NCI-H82 (cell line): ENCODE measurements around the gene MRPL18.
"Not testable (repeated sequence)": the region's sequence is repeated elsewhere in the genome, so short reads cannot be mapped to it uniquely, and the experiment has no call there.

Experiments
- DNase-seq: peaks from one replicate; lab custom pipeline; 2025; lab: John Stamatoyannopoulos, UW

Gene MRPL18

DNA sequence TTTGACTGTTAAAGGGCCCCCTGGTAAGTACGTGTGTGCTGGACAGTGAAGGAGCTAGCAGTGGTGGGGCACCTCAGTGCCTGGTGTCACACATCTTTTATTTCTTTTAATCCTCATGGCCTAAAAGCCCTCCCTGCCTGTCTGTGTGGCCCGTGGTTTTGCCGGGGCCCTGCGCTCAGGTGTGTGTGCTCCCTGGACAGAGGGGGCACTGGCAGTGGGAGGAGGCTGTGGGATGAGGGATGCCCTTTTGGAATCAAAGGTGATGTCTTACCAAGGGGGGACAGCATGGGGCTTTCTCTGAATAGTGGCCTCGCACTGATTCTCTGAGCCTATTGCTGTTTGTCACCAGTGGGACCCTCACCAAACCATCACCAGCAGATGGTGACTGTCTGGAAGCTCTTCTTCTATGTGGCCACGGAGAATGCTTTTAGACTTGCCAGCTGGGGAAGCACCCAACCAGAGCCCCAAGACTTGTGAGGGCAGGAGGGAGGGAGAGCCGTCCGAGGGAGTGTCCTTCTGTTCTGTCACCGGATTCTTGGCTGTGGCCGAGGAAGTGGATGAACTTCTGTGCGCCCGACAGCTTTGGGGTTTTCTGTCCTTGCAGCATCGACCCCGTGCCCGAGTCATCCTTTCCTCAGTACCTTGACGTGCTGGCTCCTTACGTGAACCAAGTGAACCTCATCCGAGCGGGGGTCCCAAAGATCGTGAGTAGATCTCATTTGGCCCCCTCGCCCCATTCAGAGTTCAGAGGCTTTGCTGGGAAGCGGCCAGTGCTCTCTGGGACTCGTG lies 27.9 kb downstream of the MRPL18 start:
- no peak for DNase-seq

DNA sequence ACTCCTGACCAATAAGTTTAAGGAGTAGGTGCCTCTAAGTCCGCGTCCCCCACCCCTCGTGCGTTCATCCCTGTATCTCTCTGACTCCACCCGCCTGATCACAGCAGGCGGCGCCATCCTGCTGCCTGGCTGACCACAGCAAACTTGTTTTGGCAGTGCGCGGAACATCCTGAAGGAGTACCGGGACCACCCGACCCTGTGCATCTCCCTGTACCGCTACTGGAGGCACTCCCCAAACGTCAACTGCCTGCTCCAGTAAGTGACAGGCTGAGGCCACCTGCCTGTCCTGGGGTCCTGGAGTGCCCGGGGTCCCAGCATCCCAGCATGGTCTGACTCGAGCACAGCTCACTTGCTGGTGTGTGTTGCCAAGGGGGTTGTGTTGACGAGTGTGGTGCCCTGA lies 28.8 kb downstream of the MRPL18 start:
- DNase-seq, result no peak

DNA sequence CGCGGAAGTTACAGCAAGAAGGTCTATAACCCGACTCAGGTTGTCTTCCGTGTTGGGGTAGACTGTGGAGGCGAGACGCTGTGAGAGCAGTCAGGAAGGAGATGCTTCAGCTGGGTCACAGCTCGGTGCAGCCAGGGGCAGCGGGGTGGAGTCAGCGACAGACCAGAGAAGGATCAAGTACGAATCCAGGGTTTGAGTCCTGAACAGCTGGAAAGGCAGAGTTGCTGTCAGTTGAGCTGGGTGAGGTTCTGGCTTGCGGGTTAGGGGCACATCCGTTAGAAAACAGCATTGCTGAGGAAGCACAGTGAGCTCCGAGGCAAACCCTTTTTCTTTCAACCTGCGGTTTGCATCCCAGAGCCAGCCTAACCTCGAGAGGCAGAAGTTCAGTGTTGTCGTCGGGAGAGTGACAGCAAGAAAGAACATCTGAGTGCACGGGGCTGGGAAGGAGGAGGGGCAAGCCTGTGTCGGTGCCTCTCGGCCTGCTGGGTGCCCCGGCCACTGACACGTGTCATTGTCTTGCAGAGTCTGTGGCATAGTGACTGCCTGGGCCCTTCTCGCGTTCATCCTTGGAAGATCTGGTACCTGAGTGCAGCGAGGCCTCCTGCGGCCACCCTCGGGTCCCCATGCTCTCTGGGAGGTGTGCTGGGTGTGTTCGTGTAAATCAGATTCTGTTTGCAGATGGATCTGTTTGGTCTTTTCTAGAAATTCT lies 29.8 kb downstream of the MRPL18 start:
- DNase-seq, result no peak

DNA sequence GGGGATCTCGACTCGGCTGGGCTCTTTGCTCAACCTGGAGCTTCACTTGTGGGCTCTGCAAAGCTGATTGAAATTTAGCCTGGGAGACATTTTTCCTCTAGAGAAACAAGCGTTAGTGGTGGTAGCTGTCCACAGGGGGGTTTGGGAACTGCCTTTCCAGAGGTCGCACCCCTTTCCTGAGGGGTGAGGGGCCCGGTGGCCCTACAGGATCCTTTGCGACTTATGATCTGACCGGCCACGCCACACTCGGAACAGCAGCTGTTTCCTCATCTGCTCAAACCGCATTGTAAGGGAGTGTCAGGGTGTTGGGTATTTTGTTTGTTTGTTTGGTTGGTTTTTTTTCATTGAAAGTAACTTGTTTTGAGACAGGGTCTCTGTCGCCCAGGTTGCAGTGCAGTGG lies 30.9 kb downstream of the MRPL18 start:
- DNase-seq, result no peak

DNA sequence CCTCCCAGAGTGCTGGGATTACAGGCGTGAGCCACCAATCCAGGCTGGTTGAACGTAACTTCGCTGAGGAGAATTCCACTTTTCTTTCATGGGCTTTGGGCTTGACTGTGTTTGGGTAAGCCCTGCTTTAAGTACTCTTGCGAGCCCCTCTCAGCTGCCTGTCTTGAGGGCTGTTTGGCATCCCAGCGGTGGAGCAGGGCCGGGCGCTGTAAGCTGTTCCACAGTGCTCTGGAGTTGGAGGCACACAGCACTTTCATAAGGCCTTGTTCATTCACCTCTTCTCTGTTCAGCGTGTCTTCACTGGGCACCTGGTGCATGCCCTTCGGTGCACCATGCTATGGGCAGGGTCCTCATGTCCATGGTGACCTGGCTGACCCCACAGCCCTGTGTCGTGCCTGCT lies 31.5 kb downstream of the MRPL18 start:
- no peak for DNase-seq

DNA sequence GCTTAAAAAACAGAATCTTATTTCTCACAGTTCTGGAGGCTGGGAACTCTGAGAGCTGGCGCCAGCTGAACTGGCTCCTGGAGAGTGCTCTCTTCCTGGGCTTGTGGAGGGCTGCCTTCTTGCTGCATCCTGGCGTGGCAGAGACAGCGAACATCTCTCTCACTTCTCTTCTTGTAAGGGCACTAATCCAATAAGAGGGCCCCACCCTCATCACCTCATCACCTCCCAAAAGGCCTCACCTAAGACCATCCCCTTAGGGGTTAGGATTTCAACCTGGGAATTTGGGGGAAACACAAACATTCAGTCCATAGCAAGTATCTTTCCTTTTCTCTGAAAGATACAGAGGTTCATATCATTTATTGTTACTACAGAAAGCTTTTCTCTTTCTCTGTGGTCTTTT lies 33.7 kb downstream of the MRPL18 start:
- no peak for DNase-seq

DNA sequence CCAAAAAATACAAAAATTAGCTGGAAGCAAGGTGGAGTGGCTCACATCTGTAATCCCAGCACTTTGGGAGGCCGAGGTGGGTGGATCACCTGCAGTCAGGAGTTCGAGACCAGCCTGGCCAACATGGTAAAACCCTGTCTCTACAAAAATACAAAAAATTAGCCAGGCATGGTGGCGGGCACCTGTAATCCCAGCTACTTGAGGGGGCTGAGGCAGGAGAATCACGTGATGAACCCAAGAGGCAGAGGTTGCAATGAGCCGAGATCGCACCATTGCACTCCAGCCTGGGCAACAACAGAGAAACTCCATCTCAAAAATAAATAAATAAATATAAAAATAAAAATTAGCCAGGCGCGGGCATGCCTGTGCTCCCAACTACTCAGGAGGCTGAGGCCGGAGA lies 34.4 kb downstream of the MRPL18 start:
- not testable (repeated sequence) for DNase-seq

DNA sequence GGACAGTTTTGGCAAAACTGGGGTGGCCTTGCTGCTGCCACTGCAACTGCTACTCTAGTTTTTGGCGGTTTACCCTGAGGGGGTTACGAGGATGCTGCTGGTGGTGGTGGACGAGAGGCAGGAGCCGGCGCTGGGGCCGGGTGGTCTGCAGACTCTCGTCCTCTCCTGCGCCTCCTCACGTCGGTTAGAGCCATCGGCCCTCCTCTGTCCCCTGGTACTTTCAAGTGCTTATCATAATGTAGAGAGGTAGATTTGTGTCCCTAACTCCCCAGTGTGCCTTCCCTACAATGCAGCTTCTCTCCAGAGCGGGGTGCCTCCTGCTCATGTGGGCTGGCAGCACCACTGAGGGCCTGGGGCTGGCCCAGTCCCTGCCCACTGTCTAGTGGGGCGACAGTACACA lies 35.7 kb downstream of the MRPL18 start:
- DNase-seq, result no peak

DNA sequence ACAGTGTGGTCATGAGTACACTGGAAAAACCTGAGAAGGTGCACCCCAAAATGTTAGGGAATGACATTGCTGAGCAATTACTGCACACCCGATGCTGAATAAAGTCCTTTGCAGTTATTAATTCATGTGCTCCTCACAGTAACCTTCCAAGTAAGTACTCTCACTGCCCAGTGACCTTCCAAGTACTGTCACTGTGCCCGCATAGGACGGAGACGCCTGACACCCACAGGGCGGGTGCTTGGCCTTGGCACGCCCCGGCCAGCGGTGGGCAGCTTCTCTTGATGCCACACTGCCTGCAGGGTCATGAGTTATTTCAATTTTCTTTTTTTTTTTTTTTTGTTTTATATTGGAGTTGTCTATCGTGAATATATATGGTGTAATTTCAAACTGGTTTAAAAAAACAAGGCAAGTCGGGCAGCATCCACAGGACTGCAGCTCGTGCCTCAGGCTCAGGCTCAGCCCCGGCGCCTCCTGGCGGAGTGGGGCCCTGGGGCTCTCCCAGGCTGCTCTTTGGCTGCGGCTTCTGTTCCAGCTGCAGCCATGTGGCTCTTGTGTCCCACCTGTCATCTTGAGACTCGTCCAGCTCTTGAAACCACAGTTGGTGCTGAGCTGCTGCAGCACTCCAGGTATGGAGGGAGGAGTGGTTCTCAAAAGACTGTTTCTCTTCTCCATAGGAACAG lies 36.8 kb downstream of the MRPL18 start:
- DNase-seq, result peak; percentile 18

DNA sequence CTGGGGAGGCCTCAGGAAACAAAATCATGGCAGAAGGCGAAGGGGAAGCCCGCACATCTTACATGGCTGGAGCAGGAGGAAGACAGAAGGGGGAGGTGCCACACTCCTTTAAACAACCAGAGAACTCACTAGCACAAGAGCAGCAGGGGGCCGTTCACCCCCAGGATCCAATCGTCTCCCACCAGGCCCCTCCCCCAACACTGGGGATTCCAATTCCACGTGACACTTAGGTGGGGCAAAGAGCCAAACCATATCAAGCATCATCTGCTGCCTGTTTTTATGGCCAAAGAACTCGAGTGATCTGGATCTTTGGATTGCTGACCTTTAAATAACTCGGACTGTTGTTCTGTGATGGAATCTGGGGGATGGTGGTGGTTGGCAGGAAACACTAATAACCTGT lies 37.8 kb downstream of the MRPL18 start:
- DNase-seq, result no peak

DNA sequence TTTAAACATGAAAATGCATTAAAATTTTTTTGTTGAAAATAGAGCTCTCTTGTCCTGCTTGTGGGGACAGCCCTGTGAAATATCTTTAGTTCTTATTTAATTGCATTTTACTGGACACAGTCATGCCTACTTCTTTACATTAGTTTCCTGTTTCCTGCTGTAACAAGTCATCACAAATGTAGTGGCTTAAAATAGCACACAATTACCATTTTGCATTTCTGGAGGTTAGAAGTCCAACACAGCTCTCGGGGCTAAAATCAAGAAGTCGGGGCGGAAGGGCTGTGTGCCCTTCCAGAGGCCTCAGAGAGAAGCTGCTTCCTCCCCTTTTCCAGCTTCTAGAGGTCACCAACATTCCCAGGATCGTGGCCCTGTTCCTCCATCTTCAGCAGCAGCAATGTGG lies 39.3 kb downstream of the MRPL18 start:
- DNase-seq, result no peak

DNA sequence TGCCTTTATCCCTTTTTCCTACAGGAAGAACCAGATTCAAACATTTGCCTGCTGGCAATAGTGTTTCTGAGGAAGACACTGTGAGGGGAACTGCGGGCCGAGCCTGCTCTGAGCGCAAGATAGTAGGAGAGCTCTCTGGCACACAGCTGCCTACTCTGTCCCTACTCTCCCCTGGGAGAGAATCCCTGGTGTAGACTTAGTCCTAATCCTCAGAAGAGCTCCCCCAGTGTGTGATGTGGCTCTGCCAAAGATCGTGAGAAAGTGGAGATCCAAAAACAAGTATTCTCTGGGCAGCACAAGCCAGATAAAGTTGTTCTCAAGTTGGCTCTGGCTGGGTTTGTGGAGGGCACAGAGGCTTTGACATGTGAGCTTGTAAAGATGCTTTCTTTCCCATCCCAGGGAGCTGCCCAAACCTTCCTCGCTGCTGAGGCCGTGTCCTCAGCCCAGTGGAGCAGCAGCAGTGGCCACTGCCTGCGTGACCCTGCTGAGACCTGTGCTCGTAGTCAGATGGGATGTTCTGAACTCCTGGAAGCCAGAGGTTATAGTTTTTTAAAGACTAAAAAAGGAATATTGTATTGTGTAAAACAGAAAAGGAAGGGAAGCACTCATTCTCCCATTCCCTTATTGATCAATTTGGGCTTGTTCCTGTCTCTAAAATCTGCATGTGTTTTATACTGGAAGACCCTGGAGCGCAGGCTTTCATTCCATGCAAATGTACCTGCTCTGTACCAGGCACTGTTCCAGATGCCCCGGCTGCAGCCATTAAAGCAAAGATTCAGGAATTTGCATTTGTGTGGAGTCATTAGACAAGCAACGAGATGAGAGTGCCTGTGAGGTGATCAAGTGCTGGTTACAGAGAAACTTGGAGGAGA lies 40.5 kb downstream of the MRPL18 start:
- DNase-seq, result peak; percentile 77

DNA sequence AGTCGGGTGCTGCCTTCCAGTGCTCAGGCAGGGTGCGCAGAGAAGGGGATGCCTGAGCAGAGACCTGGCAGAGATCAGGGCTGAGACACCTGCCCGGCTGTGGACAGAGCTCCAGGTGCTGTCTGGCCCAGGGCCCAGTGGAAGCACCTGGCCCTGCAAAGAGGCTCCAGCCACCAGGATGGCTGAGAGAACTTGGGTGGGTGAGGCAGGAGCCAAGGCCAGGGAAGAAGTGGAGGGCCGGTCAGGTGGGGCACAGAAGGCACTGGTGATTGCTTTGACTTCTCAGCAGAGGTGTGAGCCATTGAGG lies 41.1 kb downstream of the MRPL18 start:
- DNase-seq, result no peak

DNA sequence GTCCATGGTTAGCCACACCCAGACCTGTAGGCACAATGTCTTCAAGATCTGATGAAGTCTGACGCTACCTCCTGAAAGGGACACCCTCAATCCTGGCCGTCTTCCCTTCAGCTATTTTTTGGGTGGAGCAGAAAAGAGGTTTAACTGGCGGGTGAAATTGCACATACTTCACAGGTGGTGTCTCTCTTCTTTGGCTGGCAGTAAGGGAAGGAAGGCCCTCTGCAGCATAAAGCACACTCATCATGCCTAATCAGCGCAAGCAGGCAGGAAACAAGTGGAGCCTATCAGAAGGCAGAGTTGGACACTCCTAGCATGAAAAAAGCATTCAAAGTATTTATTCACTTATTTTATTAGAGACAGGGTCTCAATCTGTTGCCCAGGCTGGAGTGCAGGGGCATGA lies 42.7 kb downstream of the MRPL18 start:
- no peak for DNase-seq

DNA sequence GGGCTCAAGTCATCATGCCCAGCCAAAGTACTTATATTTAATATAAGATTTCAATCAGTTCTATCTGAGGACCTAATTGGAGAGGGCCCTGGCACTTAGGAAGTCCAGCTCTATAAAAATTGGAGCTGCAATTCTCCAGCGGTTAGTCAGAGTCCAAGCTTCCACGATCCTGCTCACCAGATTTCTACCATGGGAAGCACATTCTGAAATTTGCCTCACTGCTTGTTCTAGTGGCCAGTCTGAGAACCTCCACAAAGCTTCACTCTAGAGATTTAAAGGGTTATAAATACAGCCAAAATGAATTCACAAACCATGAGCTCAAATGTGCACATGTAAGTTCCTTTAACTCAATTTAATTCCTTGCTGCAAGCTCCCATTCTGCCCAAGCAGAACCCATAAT lies 43.3 kb downstream of the MRPL18 start:
- no peak for DNase-seq

DNA sequence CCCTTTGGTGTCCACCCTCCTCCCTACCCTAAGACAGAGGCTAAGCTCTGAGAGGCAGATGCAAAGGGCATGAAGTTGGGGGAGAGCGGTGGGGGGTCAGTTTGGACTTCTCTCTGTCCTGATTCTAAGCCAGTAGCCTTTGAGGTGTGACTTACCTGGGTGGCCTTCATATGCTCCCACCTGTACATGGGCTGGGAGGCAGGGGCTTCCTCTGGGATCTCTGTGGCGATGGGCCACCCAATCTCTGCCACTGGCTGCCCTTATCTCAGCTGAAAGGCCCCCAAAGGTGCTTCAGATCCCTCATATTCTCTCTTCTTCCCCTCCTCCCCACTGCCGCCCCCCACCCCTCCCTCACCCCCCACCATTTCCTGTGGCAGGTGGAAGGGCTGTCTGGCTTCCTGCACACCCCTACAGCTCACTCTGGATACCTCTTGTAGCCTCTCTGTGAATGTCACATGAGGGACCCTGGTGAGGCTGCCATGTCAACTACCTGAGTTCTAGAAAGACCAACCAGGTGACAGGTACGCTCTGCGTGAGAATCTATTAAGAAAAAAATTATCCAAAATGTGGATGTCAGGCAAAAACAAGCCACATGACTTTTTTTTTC lies 43.8 kb downstream of the MRPL18 start:
- DNase-seq, result no peak

DNA sequence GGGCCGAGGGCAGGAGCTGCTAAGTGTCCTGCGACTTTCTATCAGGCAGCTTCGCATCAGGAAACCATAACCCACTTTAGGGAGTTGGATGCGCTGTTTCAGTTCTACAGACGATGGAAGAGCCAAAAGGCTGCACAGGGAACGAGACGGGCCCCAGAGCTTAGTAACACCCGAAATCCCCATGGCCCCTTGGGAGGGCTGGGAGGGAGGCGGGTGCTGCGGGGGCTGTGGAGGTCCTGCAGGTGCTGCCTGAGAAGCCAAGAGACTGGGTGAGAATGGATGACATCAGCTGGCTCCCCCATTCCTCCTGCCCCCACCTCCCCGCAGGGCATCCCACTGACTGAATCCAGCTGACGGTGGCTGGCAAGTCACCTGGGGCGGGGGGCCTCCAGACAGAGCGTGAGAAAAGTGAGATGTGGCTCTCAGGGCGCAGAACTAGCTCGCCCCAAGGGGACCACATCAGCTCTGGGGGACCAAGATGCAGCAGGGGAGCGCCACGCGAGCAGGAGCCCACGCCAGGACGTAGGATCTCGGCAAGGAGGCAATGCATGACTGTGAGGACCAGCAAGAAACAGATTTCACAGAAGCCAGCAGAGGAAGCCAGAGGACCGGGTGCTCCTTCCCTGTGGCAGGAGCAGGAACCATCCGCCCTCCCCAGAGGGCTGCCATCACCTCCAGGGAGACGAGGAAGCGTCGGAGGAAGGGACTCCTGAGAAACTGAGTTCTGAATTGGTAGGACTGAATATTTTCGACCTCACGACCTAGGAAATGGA lies 46.6 kb downstream of the MRPL18 start:
- no peak for DNase-seq

DNA sequence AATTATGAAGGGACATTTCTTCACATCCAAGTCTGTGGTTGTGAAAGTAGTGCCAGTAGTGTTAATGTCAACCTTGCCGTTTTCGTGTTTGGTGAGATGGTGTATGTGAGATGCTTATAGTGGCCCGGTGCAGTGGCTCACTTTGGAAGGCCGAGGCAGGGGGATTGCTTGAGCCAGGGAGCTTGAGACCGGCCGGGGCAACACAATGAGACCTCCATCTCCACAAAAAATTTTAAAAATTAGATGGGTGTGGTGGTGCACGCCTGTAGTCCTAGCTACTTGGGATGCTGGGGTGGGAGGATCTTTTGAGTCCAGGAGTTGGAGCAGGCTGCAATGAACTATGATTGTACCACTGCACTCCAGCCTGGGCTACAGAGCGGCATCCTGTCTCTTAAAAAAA lies 47.2 kb downstream of the MRPL18 start:
- no peak for DNase-seq

DNA sequence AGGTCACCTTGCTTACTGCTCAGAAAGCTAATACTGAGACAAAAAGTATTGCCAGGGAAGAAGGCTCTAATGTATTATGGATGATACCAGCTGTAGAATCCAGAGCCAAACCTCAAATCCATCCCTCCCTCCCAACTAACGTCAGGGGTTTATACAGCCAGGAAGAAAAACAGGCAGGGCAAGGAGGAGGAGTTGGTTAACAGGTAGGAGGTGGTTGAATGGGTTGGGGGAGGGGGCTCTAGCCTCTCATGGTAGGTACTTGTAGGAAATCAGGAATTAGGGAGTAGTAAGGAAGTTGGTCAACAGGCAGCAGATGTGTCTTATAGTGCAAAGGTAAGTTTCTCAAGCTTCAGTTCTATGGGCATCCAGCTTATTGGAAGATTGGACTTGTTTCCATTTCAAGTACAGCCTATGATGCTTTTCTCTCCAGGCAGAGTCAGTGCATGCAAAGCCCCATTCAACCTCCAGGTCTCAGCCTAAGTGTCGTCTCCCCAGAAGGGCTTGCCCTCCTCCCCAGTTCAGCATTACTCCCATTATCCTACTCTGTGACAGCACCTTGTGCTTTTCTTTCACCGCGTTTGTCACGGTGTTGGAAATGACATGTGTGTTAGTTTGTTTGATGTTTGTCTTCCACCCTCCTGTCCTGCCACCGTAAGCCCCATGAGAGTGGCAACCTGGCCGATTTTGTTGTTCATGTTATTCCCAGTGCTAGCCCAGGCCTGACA lies 47.9 kb downstream of the MRPL18 start:
- no peak for DNase-seq

DNA sequence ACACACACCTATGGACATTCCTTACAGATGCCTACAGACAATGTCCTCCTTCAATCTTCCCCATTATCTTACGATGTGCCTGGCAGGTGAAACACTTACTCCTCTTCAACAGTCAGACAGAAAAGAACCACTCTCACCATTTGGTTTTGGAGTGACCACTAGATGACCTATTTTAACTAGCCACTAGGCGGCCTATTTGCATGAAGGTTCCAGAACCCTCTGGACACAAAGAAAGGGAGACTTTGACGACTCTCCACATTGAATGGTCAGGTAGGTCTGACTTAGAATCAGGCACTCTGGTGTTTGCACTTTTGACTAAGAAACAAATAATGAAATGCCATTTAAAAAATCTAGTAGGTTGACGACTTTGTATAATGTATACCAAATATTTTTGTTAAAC lies 51.8 kb downstream of the MRPL18 start:
- peak; percentile 29 for DNase-seq
